ENCODE measurements around the gene ABHD17C. TPM values are rescaled to one million over a fixed set of nuclear protein-coding genes. Genes with fewer than 3 reads are reported as not detected.
A peak's percentile ranks its signal among the peaks of the same experiment; 100 is the strongest.

Gene ABHD17C
- total RNA-seq, 4 donors from 2014 or later = 18.7 to 37.1 (median 27.1) TPM

GRCh38 chr15:80780416-80781221 is 85.5 kb downstream of the ABHD17C start:
- Histone ChIP-seq H3K27me3 (peaks cover 0 to 48% (median 3%) of the 10 kb centered on the region in 4 donors), H3K4me3 (peak overlapping the region; percentile 53 to 80 (median 59)), H3K36me3 (peaks cover 0 to 24% (median 0%) of the 10 kb centered on the region in 3 donors), H3K27ac (no peak overlapping the region), H3K4me1 (peaks cover 31 to 52% (median 43%) of the 10 kb centered on the region in 3 donors), H3K9me3 (no peaks in the 10 kb centered on the region)
- 7 to 28% methylated on average over 3 to 8 of the region's 40 CpGs for WGBS, 2 donors
- TF ChIP-seq POLR2A (IDR thresholded peaks at IDR 0.05) (no peak), CTCF (IDR thresholded peaks at IDR 0.05) (no peak)
- DNase-seq = no peak
- intact Hi-C loops (cut with DNase I) = loop anchor here (10.0 kb wide), 2 partner anchors 154 to 184 kb away; no protein-coding TSS in a partner anchor

- H3K4me1 ChIP-seq = peaks cover 22 to 29% (median 27%) of the 10 kb centered on the region in 3 donors
- peaks cover 0 to 41% (median 3%) of the 10 kb centered on the region in 4 donors for H3K27me3 ChIP-seq
- no peak for DNase-seq
- H3K9me3 ChIP-seq = no peaks in the 10 kb centered on the region
- TF ChIP-seq POLR2A (IDR thresholded peaks at IDR 0.05) (no peak), CTCF (IDR thresholded peaks at IDR 0.05) (no peak)
- H3K4me3 ChIP-seq = no peak overlapping the region
- H3K36me3 ChIP-seq = peaks cover 0 to 25% (median 0%) of the 10 kb centered on the region in 3 donors
- intact Hi-C loops (cut with DNase I) = loop anchor here (10.0 kb wide), 2 partner anchors 152 to 182 kb away; no protein-coding TSS in a partner anchor
- no peak overlapping the region for H3K27ac ChIP-seq
Measured at GRCh38 chr15:80783260-80783659, 88.2 kb downstream of the ABHD17C start.

- Histone ChIP-seq H3K9me3 (no peaks in the 10 kb centered on the region), H3K4me3 (no peak overlapping the region), H3K27me3 (peaks cover 0 to 20% (median 1%) of the 10 kb centered on the region in 4 donors), H3K4me1 (peaks cover 6 to 8% (median 7%) of the 10 kb centered on the region in 3 donors), H3K27ac (no peak overlapping the region), H3K36me3 (peaks cover 0 to 25% (median 0%) of the 10 kb centered on the region in 3 donors)
- no peak for DNase-seq
- intact Hi-C loops (cut with DNase I) = loop anchor here (10.0 kb wide), 2 partner anchors 149 to 179 kb away; no protein-coding TSS in a partner anchor
- TF ChIP-seq POLR2A (IDR thresholded peaks at IDR 0.05) = no peak
- no peak for TF ChIP-seq CTCF (IDR thresholded peaks at IDR 0.05)
- WGBS, 2 donors = 68 to 82% methylated on average over 5 of the region's 5 CpGs
Measured at GRCh38 chr15:80785335-80785734, 90.2 kb downstream of the ABHD17C start.

GRCh38 chr15:80785811-80786354 is 90.8 kb downstream of the ABHD17C start:
- TF ChIP-seq POLR2A (IDR thresholded peaks at IDR 0.05) = no peak
- no peak for TF ChIP-seq CTCF (IDR thresholded peaks at IDR 0.05)
- Histone ChIP-seq H3K4me1 (peaks cover under 1 to 6% (median 2%) of the 10 kb centered on the region in 3 donors), H3K27me3 (peaks cover 0 to 15% (median 0%) of the 10 kb centered on the region in 4 donors), H3K4me3 (no peak overlapping the region), H3K36me3 (peaks cover 0 to 25% (median 0%) of the 10 kb centered on the region in 3 donors), H3K9me3 (no peaks in the 10 kb centered on the region), H3K27ac (no peak overlapping the region)
- DNase-seq = no peak
- 84 to 88% methylated on average over 5 of the region's 5 CpGs for WGBS, 2 donors
- intact Hi-C loops (cut with DNase I) = loop anchor here (10.0 kb wide), 2 partner anchors 149 to 179 kb away; no protein-coding TSS in a partner anchor

GRCh38 chr15:80787316-80787715 is 92.2 kb downstream of the ABHD17C start:
- intact Hi-C loops (cut with DNase I) = loop anchor here (10.0 kb wide), 2 partner anchors 147 to 177 kb away; no protein-coding TSS in a partner anchor
- Histone ChIP-seq H3K36me3 (peaks cover 0 to 36% (median 0%) of the 10 kb centered on the region in 3 donors), H3K27me3 (peaks cover 0 to 2% (median 0%) of the 10 kb centered on the region in 4 donors), H3K9me3 (no peaks in the 10 kb centered on the region), H3K27ac (no peak overlapping the region), H3K4me1 (peaks cover 0 to 8% (median 0%) of the 10 kb centered on the region in 3 donors), H3K4me3 (no peak overlapping the region)
- no peak for TF ChIP-seq CTCF (IDR thresholded peaks at IDR 0.05)
- no peak for TF ChIP-seq POLR2A (IDR thresholded peaks at IDR 0.05)
- WGBS, 2 donors = 92 to 93% methylated on average over 3 of the region's 3 CpGs
- no peak for DNase-seq
